HG03439 (cell line): Measurements from ENCODE around the gene APC2.

ENCODE experiments used
- ATAC-seq: cut with Tn5 transposase; IDR thresholded peaks from one replicate; pipeline ENCODE4 v1.9.1; 2021; ENCODE audit warnings: mild to moderate bottlenecking, moderate library complexity; ENCODE audit not compliant: unreplicated experiment

Gene APC2

GRCh38 chr19:1446713-1447481, 3.0 kb upstream of the APC2 start:
- no peak for ATAC-seq

DNA sequence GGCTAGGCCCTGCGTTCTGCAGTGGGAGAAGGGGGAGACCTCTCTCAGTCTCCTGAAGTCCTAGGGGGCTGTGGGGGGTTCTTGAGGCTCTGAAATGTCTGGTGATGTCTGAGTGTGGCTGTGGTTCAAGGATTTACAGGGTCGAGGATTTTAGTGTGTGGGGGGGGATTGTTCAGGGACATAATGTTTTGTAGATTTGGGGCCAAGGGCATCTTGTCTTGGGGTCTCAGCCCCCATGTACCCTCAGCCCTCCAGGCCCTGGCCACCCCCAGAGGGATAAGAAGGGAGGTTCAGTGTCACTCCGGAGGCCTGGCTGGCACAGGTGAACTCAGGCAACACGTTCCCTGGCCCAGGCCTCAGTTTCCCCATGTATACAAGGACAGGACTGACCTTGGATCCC, 2.4 kb upstream of the APC2 start:
- no peak for ATAC-seq

- no peak for ATAC-seq
These were observed 2.0 kb upstream of the APC2 start for GRCh38 chr19:1447944-1448343.

DNA sequence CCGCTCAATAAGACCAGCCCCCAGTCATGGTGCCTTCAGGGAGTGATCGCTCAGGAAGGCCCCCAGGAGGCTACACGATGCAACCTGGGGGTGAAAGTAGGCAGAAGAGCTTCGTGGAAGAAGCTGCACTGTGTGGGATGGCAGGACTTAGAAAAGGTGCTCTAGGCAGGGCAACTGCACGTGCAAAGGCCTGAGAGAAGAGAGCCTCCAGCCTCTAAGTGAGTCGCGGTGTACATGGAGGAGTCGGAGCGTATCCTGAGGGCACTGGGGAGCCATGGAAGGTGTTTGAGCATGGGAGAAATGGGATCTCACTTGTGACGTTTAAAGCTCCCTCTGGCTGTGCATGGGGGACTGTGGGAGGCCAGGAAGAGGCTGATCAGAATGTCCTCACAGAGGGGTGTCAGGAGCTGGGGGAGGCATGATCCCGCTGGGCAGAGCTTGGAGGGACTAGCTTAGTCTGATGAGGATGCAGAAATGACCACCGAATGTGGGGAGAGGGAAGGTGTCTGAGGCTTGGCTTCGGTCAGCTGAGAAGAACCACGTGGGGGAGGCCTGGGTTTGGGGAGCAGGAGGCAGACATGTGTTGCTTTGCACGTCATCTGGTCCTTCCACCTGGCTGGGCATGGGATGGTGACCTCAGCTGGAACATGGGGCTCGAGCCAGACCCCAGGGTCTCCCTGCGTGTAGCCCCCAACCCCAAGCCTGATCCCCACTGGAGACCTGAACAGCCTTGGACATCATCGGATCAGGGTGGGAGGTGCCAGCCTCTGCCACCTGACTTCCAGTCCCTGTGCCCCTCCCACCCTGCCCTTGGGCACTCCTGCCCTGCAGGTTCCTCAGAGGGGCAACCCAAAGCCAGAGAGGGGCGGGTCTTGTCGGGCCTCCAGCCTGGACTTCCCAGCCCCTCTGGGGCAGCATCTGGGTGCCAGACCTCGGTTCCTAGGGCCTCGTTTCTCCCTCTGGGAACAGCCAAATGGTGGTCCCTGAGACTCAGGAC, 1.1 kb downstream of the APC2 start:
- ATAC-seq: no peak

DNA sequence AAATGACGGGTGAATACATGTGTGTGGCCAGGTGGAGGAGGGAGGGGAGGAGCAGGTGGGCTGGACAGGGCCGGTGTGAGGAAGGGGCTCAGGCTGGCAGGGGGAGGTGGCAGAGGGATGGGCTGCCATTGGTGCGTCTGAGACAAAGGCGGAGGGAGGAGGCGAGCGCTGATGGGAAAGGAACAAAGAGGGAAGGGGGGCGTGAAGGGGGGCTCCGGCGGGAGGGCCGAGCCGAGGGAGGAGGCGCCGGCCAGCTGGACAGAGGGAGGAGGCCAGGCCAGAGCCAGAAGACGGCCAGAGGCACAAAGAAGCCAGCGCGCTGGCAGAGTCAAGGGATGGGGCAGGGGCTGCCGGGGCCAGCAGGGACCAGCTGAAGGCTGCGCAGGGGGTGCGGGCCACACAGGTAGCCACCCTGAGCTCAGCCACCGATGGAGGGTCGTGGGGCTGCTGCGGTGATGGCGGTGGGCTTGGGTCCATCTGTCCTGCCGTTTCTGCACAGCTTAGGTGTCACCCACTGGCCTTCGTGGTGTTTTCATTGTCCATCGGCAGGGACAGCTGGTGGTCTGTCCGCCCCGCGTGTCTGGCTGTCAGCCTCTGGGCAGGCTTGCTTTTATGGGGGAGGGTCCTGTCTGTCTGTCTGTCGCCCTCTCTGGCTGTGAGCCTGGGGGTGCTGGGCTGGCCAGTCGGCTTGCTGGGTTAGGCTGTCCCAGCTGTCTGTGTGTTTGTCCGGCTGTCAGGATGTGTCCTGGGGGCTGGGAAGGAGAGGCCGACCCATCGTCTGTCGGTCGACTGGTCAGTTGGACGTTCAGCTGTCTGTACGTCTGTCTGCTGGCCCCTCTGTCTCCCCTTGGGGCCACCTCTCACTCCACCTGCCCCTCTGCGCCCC, 2.2 kb downstream of the APC2 start:
- no peak for ATAC-seq

DNA sequence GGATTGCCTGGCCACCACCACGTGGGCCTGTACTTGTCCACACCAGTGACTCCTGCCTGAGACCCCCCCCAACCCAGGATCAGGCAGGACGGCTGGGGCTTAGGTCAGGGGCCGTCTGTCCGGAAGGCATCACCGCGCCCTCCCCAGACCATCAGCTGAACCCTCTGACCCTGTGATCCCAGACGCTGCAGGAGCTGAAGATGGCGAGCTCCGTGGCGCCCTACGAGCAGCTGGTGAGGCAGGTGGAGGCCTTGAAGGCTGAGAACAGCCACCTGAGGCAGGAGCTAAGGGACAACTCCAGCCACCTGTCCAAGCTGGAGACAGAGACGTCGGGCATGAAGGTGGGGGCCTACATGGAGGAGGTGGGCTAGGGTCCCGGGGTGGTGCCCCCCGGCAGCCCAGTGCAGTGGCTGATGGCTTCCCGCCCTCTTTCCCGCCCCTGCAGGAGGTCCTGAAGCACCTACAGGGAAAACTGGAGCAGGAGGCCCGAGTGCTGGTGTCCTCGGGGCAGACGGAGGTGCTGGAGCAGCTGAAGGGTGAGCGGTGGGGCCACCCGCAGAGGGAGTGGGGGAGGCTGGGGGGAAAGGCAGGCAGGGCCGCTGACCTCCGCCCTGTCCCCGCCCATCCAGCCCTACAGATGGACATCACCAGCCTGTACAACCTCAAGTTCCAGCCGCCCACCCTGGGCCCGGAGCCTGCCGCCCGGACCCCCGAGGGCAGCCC, 3.0 kb downstream of the APC2 start:
- ATAC-seq: no peak

- no peak for ATAC-seq
These were observed 3.8 kb downstream of the APC2 start for GRCh38 chr19:1453525-1454364.

DNA sequence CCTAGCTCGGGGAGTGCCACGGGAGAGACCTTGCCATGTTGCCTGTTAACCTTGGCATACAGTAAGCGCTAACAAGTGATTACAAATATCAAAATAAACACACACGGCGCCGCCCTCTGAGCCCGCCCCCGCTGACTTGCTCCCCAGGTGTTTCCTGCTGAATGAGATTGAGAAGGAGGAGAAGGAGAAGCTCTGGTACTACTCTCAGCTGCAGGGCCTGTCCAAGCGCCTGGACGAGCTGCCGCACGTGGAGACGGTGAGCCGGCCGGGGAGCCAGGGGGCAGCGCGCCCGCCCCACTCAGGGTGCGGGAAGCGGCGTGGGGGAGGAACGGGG, 5.0 kb downstream of the APC2 start:
- no peak for ATAC-seq

- no peak for ATAC-seq
These were observed 5.6 kb downstream of the APC2 start for GRCh38 chr19:1455336-1456120.

GRCh38 chr19:1456121-1456900, 6.4 kb downstream of the APC2 start:
- ATAC-seq: no peak

GRCh38 chr19:1457031-1457739, 7.3 kb downstream of the APC2 start:
- no peak for ATAC-seq

GRCh38 chr19:1457892-1458291, 8.0 kb downstream of the APC2 start:
- ATAC-seq: no peak

- no peak for ATAC-seq
These were observed 9.6 kb downstream of the APC2 start for GRCh38 chr19:1459479-1459878.

- ATAC-seq: no peak
These were observed 10.4 kb downstream of the APC2 start for GRCh38 chr19:1460033-1460995.

DNA sequence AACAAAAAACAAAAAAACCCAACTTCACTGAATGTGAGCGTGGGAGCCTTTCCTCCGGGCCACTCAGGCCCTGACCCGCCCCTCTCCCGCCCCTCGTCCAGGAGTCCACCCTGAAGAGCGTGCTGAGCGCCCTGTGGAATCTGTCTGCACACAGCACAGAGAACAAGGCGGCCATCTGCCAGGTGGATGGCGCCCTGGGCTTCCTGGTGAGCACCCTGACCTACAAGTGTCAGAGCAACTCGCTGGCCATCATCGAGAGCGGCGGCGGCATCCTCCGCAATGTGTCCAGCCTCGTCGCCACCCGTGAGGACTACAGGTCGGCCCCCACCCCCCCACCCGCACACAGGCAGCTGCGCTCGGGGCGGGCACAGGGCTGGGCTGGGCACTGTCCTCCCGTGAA, 11.9 kb downstream of the APC2 start:
- no peak for ATAC-seq
